Astrocyte (in vitro differentiated cells and primary cell): ENCODE data around the gene PDZD7.

Experiments used
- CTCF ChIP-seq: IDR thresholded peaks from 2 replicates; pipeline ENCODE4 v1.5.1; 2011; ENCODE audit warnings: low read depth, mild to moderate bottlenecking, inconsistent platforms, low read length, moderate library complexity; ENCODE audit not compliant: insufficient read depth
- EZH2 ChIP-seq: IDR thresholded peaks from 2 replicates; pipeline ENCODE4 v1.6.1; 2012; ENCODE audit warnings: mild to moderate bottlenecking, low read length, inconsistent platforms; ENCODE audit not compliant: insufficient read depth

GRCh38 chr10:100997360-100998182, 33.4 kb downstream of the PDZD7 start:
- peak; percentile 57 for TF ChIP-seq CTCF
- no peak for TF ChIP-seq EZH2
